Coronary artery (tissue), 2 donors: ENCODE results near the gene OR4D10.
"Not testable (repeated sequence)": the region's sequence is repeated elsewhere in the genome, so short reads cannot be mapped to it uniquely, and the experiment has no call there.

ENCODE experiments used
- DNase-seq: peaks from one replicate; pipeline ENCODE4 v3.0.0-alpha.2; 2017; ENCODE audit warnings: low spot score
- H3K27ac ChIP-seq, 2 donors: fragments of 200-600 bp; sonication (generic); one replicate each; pipeline ENCODE4 v1.5.1; 2016 to 2019
- H3K4me3 ChIP-seq: fragments of 200-600 bp; sonication (generic); 2 replicates; pipeline ENCODE4 v1.5.1; 2016; ENCODE audit warnings: mild to moderate bottlenecking, moderate library complexity
- TF ChIP-seq, protein P1 (sequence below): fragments of 200-600 bp; sonication (generic); IDR thresholded peaks from one replicate; pipeline ENCODE4 v1.5.1; 2019; ENCODE audit warnings: antibody characterized with exemption

The OR4D10 gene

GRCh38 chr11:59437770-59438169 is 35.3 kb upstream of the OR4D10 start:
- H3K4me3 ChIP-seq = no peak overlapping the region
- H3K27ac ChIP-seq = no peak overlapping the region
- no peak for DNase-seq
- TF ChIP-seq, protein P1, sequence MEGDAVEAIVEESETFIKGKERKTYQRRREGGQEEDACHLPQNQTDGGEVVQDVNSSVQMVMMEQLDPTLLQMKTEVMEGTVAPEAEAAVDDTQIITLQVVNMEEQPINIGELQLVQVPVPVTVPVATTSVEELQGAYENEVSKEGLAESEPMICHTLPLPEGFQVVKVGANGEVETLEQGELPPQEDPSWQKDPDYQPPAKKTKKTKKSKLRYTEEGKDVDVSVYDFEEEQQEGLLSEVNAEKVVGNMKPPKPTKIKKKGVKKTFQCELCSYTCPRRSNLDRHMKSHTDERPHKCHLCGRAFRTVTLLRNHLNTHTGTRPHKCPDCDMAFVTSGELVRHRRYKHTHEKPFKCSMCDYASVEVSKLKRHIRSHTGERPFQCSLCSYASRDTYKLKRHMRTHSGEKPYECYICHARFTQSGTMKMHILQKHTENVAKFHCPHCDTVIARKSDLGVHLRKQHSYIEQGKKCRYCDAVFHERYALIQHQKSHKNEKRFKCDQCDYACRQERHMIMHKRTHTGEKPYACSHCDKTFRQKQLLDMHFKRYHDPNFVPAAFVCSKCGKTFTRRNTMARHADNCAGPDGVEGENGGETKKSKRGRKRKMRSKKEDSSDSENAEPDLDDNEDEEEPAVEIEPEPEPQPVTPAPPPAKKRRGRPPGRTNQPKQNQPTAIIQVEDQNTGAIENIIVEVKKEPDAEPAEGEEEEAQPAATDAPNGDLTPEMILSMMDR = no peak

DNA sequence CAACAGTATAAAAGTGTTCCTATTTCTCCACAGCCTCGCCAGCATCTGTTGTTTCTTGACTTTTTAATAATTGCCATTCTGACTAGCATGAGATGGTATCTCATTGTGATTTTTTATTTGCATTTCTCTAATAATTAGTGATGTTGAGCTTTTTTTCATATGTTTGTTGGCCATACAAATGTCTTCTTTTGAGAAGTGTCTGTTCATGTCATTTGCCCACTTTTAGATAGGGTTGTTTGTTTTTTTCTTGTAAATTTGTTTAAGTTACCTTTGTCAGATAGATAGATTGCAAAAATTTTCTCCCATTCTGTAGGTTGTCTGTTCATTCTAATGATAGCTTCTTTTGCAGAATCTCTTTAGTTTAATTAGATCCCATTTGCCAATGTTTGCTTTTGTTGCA is 27.5 kb upstream of the OR4D10 start:
- DNase-seq, H3K27ac ChIP-seq, H3K4me3 ChIP-seq: not testable (repeated sequence)

- no peak for DNase-seq
- TF ChIP-seq, protein P1 = no peak
- Histone ChIP-seq H3K4me3 (no peak overlapping the region), H3K27ac (no peak overlapping the region)
Observed at GRCh38 chr11:59448484-59448883, 24.6 kb upstream of the OR4D10 start.

DNA sequence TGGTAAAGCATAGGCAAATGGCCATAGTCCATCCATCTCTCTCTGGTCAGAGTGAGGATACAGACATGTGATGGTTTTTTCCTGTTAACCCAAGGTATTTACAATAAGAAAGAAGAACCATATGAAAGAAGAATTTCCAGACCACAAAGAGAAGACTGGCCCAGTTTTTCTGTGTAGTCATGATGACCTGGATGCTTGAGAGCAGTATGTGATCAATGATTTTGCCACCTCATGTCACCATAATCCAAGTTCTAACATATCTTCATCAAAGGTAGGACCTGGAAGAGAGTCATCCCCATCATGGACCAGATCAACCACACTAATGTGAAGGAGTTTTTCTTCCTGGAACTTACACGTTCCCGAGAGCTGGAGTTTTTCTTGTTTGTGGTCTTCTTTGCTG is 16.5 kb upstream of the OR4D10 start, which contains the start of gene OR4D6:
Gene OR4D6 (plus strand): TSS at position 301 of the 400 bp plus-strand sequence. CDS start 0 bp downstream, at position 301.
- Histone ChIP-seq H3K4me3 (no peak within 1 kb of the TSS), H3K27ac (no peak within 1 kb of the TSS)
- no peak for DNase-seq
- TF ChIP-seq, protein P1 = no peak

DNA sequence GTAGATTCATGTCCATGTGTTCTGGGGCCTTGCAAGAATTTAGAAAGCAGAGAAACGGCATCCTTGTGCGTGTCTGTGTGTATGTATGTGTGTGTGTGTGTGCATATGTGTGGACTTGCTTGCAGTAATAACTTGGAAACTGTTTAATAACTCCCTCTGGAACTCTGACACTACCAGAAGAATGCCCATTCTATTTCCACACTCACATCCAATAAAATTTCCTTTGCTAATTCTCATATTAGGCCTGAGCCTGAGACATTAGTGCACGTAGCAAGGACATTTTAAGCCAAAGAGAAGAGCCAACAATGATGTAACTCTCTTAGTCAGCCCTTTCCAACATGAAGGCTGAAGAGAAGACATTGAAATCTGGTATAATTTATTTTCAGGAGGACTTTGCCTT is 13.2 kb upstream of the OR4D10 start:
- TF ChIP-seq, protein P1 = no peak
- H3K4me3 ChIP-seq = no peak overlapping the region
- no peak for DNase-seq

DNA sequence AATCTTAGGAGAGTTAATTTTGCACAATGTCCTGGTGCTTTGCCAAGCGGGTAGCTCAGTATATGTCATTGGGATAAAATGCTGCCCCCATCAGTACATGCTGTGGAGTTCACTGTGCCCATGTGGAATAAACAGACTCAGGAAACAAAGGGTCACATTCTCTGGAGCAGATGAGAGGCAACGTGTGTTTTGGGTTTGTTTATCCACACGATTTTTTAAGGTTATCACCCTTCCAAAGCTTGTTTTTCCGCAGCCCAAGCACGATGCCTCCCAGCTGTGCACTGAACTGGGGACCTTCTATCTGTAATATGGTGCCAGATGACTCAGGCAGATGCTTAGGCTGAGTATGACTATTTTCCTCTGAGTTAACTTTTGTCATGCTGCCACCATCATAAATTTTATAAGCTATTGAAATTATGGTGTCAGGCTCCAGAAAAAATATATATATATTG is 9.9 kb upstream of the OR4D10 start:
- no peak for DNase-seq
- H3K27ac ChIP-seq = no peak overlapping the region
- TF ChIP-seq, protein P1 = no peak
- H3K4me3 ChIP-seq = no peak overlapping the region

More for the DNA sequence above, 13.2 kb upstream of the OR4D10 start:
- H3K27ac ChIP-seq = no peak overlapping the region

DNA sequence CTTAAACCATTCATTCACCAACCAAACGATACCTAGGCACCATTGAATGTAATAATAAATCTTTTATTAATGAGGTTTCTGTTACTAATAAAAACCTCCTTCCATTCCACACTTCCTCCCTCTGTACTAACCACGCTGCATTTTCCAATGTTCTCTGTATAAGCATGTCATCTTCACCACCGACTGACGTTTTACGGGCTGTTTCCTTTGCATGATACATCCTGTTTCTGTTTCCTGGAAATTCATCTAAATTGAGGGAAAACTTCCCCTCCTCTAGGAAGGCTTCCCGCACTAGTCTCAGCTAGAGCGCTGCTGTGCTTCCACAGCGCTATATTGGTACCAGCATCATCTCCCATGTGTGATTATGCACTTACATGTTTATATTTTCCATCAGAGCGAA is 2.1 kb downstream of the OR4D10 start:
- H3K27ac ChIP-seq = no peak overlapping the region
- H3K4me3 ChIP-seq = no peak overlapping the region
- no peak for DNase-seq
- TF ChIP-seq, protein P1 = no peak

DNA sequence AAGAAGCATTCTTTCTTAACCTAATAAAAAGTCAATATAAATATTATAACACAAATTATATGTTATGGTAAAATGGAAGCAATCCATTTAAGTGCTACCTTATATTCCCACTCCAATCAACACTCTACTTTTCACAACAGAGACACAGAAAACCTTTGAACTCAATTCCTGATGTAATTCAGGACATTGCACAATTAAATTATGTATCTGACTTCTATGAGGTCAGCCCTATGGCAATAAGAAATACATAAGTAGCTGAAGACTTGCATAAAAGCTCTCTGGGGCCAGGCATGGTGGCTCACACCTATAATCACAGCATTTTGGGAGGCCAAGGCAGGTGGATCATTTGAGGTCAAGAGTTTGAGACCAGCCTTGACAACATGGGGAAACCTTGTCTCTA is 6.8 kb downstream of the OR4D10 start:
- TF ChIP-seq, protein P1 = no peak
- DNase-seq = no peak

More for the DNA sequence above, 6.8 kb downstream of the OR4D10 start:
- Histone ChIP-seq H3K27ac (no peak overlapping the region), H3K4me3 (no peak overlapping the region)
